ENCODE results near the gene ANO3.
"Not testable (repeated sequence)": the region's sequence is repeated elsewhere in the genome, so short reads cannot be mapped to it uniquely, and the experiment has no call there.

ANO3 gene

GRCh38 chr11:26578998-26579661 is 247.2 kb downstream of the ANO3 start:
- peak; percentile 70 for DNase-seq

GRCh38 chr11:26579683-26580082 is 247.8 kb downstream of the ANO3 start:
- no peak for DNase-seq

- DNase-seq = peak; percentile 26
These were observed 249.0 kb downstream of the ANO3 start for GRCh38 chr11:26580929-26581328.

- DNase-seq = no peak
These were observed 251.6 kb downstream of the ANO3 start for GRCh38 chr11:26583550-26583949.

- no peak for DNase-seq
These were observed 252.9 kb downstream of the ANO3 start for GRCh38 chr11:26584818-26585217.

GRCh38 chr11:26587073-26587472 is 255.1 kb downstream of the ANO3 start:
- DNase-seq = no peak

GRCh38 chr11:26593691-26594090 is 261.8 kb downstream of the ANO3 start:
- no peak for DNase-seq

- not testable (repeated sequence) for DNase-seq
These were observed 263.4 kb downstream of the ANO3 start for GRCh38 chr11:26595207-26595865.

- not testable (repeated sequence) for DNase-seq
These were observed 265.2 kb downstream of the ANO3 start for GRCh38 chr11:26597049-26597689.

- no peak for DNase-seq
These were observed 266.0 kb downstream of the ANO3 start for GRCh38 chr11:26597899-26598298.

- DNase-seq = peak; percentile 48
These were observed 267.5 kb downstream of the ANO3 start for GRCh38 chr11:26599425-26599824.

- no peak for DNase-seq
These were observed 268.0 kb downstream of the ANO3 start for GRCh38 chr11:26599876-26600434.

GRCh38 chr11:26607725-26608506 is 276.0 kb downstream of the ANO3 start:
- no peak for DNase-seq

- no peak for DNase-seq
These were observed 276.7 kb downstream of the ANO3 start for GRCh38 chr11:26608507-26609146.

- DNase-seq = no peak
These were observed 281.8 kb downstream of the ANO3 start for GRCh38 chr11:26613759-26614158.

GRCh38 chr11:26618441-26618840 is 286.5 kb downstream of the ANO3 start:
- DNase-seq = no peak

GRCh38 chr11:26620282-26621045 is 288.5 kb downstream of the ANO3 start:
- no peak for DNase-seq

GRCh38 chr11:26621132-26621531 is 289.2 kb downstream of the ANO3 start:
- DNase-seq = peak; percentile 88

- peak; percentile 2 for DNase-seq
These were observed 290.3 kb downstream of the ANO3 start for GRCh38 chr11:26622181-26622580.

GRCh38 chr11:26623076-26623659 is 291.2 kb downstream of the ANO3 start:
- peak; percentile 25 for DNase-seq

- peak; percentile 9 for DNase-seq
These were observed 294.4 kb downstream of the ANO3 start for GRCh38 chr11:26626346-26626745.
